Breast epithelium (tissue), 3 donors: ENCODE data around the gene UBR3.

Source experiments
- POLR2A ChIP-seq: fragments of 450-650 bp; IDR thresholded peaks from one replicate; pipeline ENCODE4 v1.6.1; 2016; ENCODE audit warnings: antibody characterized with exemption, mild to moderate bottlenecking, moderate library complexity
- POLR2AphosphoS5 ChIP-seq, 3 donors: sonication (generic); formaldehyde crosslinking; IDR thresholded peaks; one replicate each; pipeline ENCODE4 v1.6.1; 2017; ENCODE audit warnings: antibody characterized with exemption in 3 of 3

- TF ChIP-seq POLR2A (no peak), POLR2AphosphoS5 (IDR thresholded peaks at IDR 0.05) (no peak)
Measured at GRCh38 chr2:170086117-170086688, 258.9 kb downstream of the UBR3 start.
